Measurements from ENCODE around the gene CLTCL1.

DNA sequence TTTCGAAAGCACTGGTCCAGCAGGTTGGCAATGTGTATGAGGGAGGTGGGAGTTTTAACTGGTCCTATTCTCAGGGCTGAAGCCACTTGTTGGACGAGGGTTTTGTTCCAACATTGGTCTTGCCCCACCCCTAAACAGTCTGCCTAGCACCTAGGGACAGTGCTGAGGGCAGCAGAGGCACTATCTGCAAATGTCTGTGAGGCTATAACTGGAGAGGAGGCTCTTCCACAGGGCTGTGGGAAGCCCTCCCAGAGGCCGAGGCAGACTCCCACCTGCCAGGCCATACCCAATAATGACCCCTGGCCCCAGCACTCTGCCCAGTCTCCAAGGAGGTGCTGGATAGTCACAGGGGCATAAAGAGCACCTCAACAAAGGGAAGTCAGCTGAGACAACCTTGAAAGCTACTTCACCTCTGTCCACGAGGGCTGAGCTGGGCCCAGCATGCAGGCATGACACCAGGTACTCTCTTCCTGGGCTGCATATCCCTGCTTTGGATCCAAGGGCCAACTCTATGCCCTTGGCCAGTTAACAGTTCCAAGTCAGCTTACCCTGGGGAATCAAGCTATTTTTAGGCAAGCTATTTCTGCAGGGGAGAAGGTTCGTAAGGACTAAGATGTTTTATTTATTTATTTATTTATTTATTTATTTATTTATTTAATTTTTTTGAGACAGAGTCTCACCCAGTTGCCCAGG is 72.8 kb downstream of the CLTCL1 start:
- TF ChIP-seq POLR2A (IDR thresholded peaks at IDR 0.05): no peak
- TF ChIP-seq, protein P1, sequence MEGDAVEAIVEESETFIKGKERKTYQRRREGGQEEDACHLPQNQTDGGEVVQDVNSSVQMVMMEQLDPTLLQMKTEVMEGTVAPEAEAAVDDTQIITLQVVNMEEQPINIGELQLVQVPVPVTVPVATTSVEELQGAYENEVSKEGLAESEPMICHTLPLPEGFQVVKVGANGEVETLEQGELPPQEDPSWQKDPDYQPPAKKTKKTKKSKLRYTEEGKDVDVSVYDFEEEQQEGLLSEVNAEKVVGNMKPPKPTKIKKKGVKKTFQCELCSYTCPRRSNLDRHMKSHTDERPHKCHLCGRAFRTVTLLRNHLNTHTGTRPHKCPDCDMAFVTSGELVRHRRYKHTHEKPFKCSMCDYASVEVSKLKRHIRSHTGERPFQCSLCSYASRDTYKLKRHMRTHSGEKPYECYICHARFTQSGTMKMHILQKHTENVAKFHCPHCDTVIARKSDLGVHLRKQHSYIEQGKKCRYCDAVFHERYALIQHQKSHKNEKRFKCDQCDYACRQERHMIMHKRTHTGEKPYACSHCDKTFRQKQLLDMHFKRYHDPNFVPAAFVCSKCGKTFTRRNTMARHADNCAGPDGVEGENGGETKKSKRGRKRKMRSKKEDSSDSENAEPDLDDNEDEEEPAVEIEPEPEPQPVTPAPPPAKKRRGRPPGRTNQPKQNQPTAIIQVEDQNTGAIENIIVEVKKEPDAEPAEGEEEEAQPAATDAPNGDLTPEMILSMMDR (IDR thresholded peaks at IDR 0.05): no peak

Measured in testis (tissue), 2 donors.